K562 (cell line): ENCODE results near the gene DPYSL4. TPM values are rescaled to one million over a fixed set of nuclear protein-coding genes. Genes with fewer than 3 reads are reported as not detected.

ENCODE experiments used
- ATAC-seq: fragments of 200-7000 bp; cut with Tn5 transposase; 3 replicates; pipeline ENCODE4 v1.9.1; 2020; ENCODE audit warnings: moderate library complexity
- BruUV-seq: library from RNA; stranded (reverse); fragments of 400-500 nt; replicated peaks from 2 replicates; lab custom pipeline; 2021; lab: Mats Ljungman, UMichigan
- CTCF ChIA-PET: fragments of 300-600 bp; formaldehyde crosslinking; extraction: SDS; loops from one replicate; lab custom pipeline; 2021; ENCODE audit warnings: low intra/inter-chr PET ratio; lab: Yijun Ruan, JAX
- POLR2A ChIA-PET: fragments of 300-600, 350-650 bp; sonication (Branson Sonifier 250); formaldehyde crosslinking; extraction: SDS; loops from one replicate; lab custom pipeline; 2021; ENCODE audit warnings: antibody characterized with exemption, inconsistent platforms; lab: Yijun Ruan, JAX
- DNase-seq, 4 experiments: peaks; one replicate each; pipeline versions ENCODE4 v3.0.0 to v3.0.0-alpha.2; 2011 to 2018; ENCODE audit warnings: low spot score in 3 of 4, mixed read lengths in 3 of 4; ENCODE audit errors: extremely low read depth in 1 of 4
- FAIRE-seq: peaks from 2 replicates; lab custom pipeline; 2011; peaks lifted over from hg19 to GRCh38; lab: Jason Lieb, UNC
- H2AFZ ChIP-seq: 2 replicates; pipeline ENCODE4 v1.6.0; 2011; ENCODE audit warnings: low read depth, low read length, control low read depth, inconsistent platforms
- H3K27ac ChIP-seq: fragments of 200-600 bp; 3 replicates; pipeline ENCODE4 v1.8.0; 2011; ENCODE audit warnings: low read depth, mild to moderate bottlenecking, control low read depth, inconsistent platforms, low read length, moderate library complexity, mixed read lengths; ENCODE audit errors: extremely low read depth
- H3K27me3 ChIP-seq, 2 experiments: fragments of 300-600 bp in 1 of 2; 2 replicates in 1 of 2; 3 replicates in 1 of 2; pipeline versions ENCODE4 v1.6.0 to v1.8.0; 2011; ENCODE audit warnings: inconsistent platforms in 2 of 2, low read length in 2 of 2, mild to moderate bottlenecking in 1 of 2, mixed read lengths in 1 of 2, moderate library complexity in 1 of 2; ENCODE audit not compliant: control insufficient read depth in 2 of 2, insufficient read depth in 2 of 2
- H3K36me3 ChIP-seq: fragments of 300-600 bp; 3 replicates; pipeline ENCODE4 v1.8.0; 2011; ENCODE audit warnings: mild to moderate bottlenecking, low read length, inconsistent platforms; ENCODE audit not compliant: control insufficient read depth, insufficient read depth
- H3K4me1 ChIP-seq, 2 experiments: fragments of 200-600 bp in 1 of 2; replicated peaks in 1 of 2; 2 replicates in 1 of 2; 3 replicates in 1 of 2; pipeline versions ENCODE4 v1.5.1 to v1.8.0; 2011; ENCODE audit warnings: inconsistent platforms in 2 of 2, low read length in 2 of 2, mild to moderate bottlenecking in 1 of 2, mixed read lengths in 1 of 2, moderate library complexity in 1 of 2; ENCODE audit not compliant: control insufficient read depth in 2 of 2, insufficient read depth in 2 of 2
- H3K4me2 ChIP-seq: 2 replicates; pipeline ENCODE4 v1.6.1; 2011; ENCODE audit warnings: low read length, control low read depth, inconsistent platforms, mixed read lengths; ENCODE audit not compliant: insufficient read depth
- H3K4me3 ChIP-seq: fragments of 200-600 bp; sonication (generic), shearing (Covaris generic); 2 replicates; pipeline ENCODE4 v1.5.1; 2016; ENCODE audit warnings: control low read depth, inconsistent platforms
- H3K79me2 ChIP-seq: fragments of 200-600 bp; 3 replicates; pipeline ENCODE4 v1.8.0; 2011; ENCODE audit warnings: low read length, inconsistent platforms; ENCODE audit not compliant: control insufficient read depth, insufficient read depth
- H3K9ac ChIP-seq, 2 experiments: 2 replicates each; pipeline versions ENCODE4 v1.6.0 to v1.6.1; 2011; ENCODE audit warnings: low read depth in 2 of 2, low read length in 2 of 2, control low read depth in 1 of 2, inconsistent platforms in 1 of 2, mild to moderate bottlenecking in 1 of 2, mixed read lengths in 1 of 2; ENCODE audit not compliant: insufficient read depth in 1 of 2
- H3K9me1 ChIP-seq: one replicate; pipeline ENCODE4 v1.6.0; 2011; ENCODE audit warnings: inconsistent platforms, mild to moderate bottlenecking, low read length, moderate library complexity; ENCODE audit not compliant: control insufficient read depth, insufficient read depth
- H3K9me3 ChIP-seq: replicated peaks from 2 replicates; pipeline ENCODE4 v1.5.1; 2011; ENCODE audit warnings: low read depth, low read length, inconsistent platforms; ENCODE audit not compliant: control insufficient read depth, insufficient read depth
- H4K20me1 ChIP-seq: replicated peaks from 2 replicates; pipeline ENCODE4 v1.6.1; 2011; ENCODE audit warnings: low read length, inconsistent platforms, mixed read lengths; ENCODE audit not compliant: control insufficient read depth, insufficient read depth
- ATF1 ChIP-seq, 2 experiments: fragments of 450-650 bp in 1 of 2; IDR thresholded peaks; 2 replicates each; pipeline ENCODE4 v1.6.1; 2016; ENCODE audit warnings: missing compliant biosample characterization in 1 of 2, missing genetic modification characterization in 1 of 2
- HNRNPL ChIP-seq: fragments of 200-400 bp; formaldehyde crosslinking; IDR thresholded peaks from 2 replicates; pipeline ENCODE4 v1.6.1; 2017; ENCODE audit warnings: low read depth, mild to moderate bottlenecking, low read length
- NRF1 ChIP-seq, 2 experiments: fragments of 450-650 bp; IDR thresholded peaks in 1 of 2; conservative IDR thresholded peaks in 1 of 2; 2 replicates each; pipeline ENCODE4 v1.6.1; 2014; ENCODE audit warnings: mild to moderate bottlenecking in 2 of 2
- PCBP1 ChIP-seq: fragments of 200-400 bp; formaldehyde crosslinking; IDR thresholded peaks from 2 replicates; pipeline ENCODE4 v1.6.1; 2018; ENCODE audit warnings: mild to moderate bottlenecking, low read depth, low read length; ENCODE audit not compliant: poor library complexity, severe bottlenecking
- YY1 ChIP-seq, 3 experiments: IDR thresholded peaks; 2 replicates each; pipeline ENCODE4 v1.6.1; 2011; ENCODE audit warnings: low read length in 2 of 3, mild to moderate bottlenecking in 2 of 3, moderate library complexity in 2 of 3, borderline replicate concordance in 1 of 3, control low read depth in 1 of 3, low read depth in 1 of 3; ENCODE audit not compliant: insufficient read depth in 3 of 3, insufficient replicate concordance in 2 of 3, control insufficient read depth in 1 of 3, insufficient read length in 1 of 3; ENCODE audit errors: extremely low read depth in 1 of 3
- WGBS: fragments of 100-300 bp; shearing (Covaris generic); methylation state at CpG from one replicate; pipeline ENCODE4 v1.1.6; 2016; ENCODE audit warnings: low coverage, mixed read lengths; ENCODE audit not compliant: insufficient coverage; ENCODE audit errors: missing lambda C conversion rate; 5-methylcytosine and 5-hydroxymethylcytosine counted together
- in situ Hi-C: fragments of 300-500 bp; cut with MboI; formaldehyde crosslinking; loops from 4 replicates; pipeline ENCODE4 v1.15.0; 2018; ENCODE audit warnings: inconsistent platforms, mixed read lengths
- intact Hi-C: fragments of 100-400 bp; cut with micrococcal nuclease; formaldehyde crosslinking; loops from 2 replicates; pipeline ENCODE4 v1.14.2; 2022
- polyA plus RNA-seq, 8 experiments: library from polyadenylated mRNA; depleted of rRNA in 4 of 8; stranded (reverse) in 5 of 8; unstranded in 3 of 8; fragments of >200 nt; fragmentation: Nextera tagmentation in 2 of 8; fragmentation: Illumina TruSeq in 1 of 8; extraction: Ambion mirVana in 2 of 8; extraction: Trizol in 1 of 8; gene quantifications; 2 replicates each; pipeline versions ENCODE4 v1.2.1 to v1.2.3, GENCODE V29; 2011 to 2014; ENCODE audit warnings: inconsistent platforms in 1 of 8, missing spikeins in 1 of 8
- total RNA-seq, 7 experiments: library from RNA; depleted of rRNA in 6 of 7; stranded (reverse); fragments of >200 nt in 6 of 7; fragmentation: Illumina TruSeq in 2 of 7; extraction: Trizol in 2 of 7; gene quantifications; 2 replicates each; pipeline versions ENCODE4 v1.2.1 to v1.2.3, GENCODE V29; 2011 to 2021; ENCODE audit warnings: low replicate concordance in 1 of 7
- TF ChIP-seq, protein P1 (sequence below), 2 experiments: fragments of 450-650 bp; conservative IDR thresholded peaks; 2 replicates each; pipeline ENCODE4 v1.6.1; 2017; ENCODE audit warnings: mild to moderate bottlenecking in 2 of 2, moderate library complexity in 2 of 2

DPYSL4 gene
- total and polyA plus RNA-seq, 9 of the 15 experiments (the other 6 are each of a cell fraction or from before 2014, with no cell fraction given): 0.03 TPM; not detected in 8

DNA sequence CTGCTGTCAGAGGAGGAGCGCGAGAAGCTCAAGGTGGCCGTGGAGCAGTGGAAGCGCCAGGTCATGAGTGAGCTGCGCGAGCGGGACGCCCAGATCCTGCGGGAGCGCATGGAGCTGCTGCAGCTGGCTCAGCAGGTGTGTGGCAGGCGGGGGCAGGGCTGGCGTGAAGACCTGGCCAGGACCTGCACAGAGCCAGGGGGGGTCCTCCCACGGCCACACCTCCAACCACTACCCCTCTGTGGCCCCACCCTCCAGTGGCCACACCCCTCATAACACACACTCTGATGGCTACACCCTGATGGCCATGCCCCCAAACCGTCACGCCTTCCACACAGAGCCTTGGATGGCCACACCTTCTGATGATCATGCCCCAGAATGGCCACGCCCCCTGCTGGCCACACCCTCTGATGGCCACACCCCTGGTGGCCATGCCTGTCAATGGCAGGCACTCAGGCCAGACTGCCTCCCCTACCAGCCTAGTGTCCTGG is 23.4 kb upstream of the DPYSL4 start (continued):
- TF ChIP-seq PCBP1 (no peak), ATF1 (CRISPR knock-in tag; IDR thresholded peaks at IDR 0.05) (no peak), ATF1 (tag; IDR thresholded peaks at IDR 0.05) (0 out of 2 replicates have a peak, but pooled peaks have one; percentile 22), YY1 (IDR thresholded peaks at IDR 0.05; ENCODE audit: borderline replicate concordance in 1 of 3, control insufficient read depth in 1 of 3, extremely low read depth in 1 of 3, insufficient read depth in 3 of 3, insufficient read length in 1 of 3, insufficient replicate concordance in 2 of 3, low read depth in 1 of 3, low read length in 2 of 3) (peak in 1 of 3 experiments; percentile 50)
- TF ChIP-seq, protein P1, sequence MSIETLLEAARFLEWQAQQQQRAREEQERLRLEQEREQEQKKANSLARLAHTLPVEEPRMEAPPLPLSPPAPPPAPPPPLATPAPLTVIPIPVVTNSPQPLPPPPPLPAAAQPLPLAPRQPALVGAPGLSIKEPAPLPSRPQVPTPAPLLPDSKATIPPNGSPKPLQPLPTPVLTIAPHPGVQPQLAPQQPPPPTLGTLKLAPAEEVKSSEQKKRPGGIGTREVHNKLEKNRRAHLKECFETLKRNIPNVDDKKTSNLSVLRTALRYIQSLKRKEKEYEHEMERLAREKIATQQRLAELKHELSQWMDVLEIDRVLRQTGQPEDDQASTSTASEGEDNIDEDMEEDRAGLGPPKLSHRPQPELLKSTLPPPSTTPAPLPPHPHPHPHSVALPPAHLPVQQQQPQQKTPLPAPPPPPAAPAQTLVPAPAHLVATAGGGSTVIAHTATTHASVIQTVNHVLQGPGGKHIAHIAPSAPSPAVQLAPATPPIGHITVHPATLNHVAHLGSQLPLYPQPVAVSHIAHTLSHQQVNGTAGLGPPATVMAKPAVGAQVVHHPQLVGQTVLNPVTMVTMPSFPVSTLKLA (conservative IDR thresholded peaks at IDR 0.05): peak in 1 of 2 experiments; percentile 33; a peak in 1 of 4 replicates

DNA sequence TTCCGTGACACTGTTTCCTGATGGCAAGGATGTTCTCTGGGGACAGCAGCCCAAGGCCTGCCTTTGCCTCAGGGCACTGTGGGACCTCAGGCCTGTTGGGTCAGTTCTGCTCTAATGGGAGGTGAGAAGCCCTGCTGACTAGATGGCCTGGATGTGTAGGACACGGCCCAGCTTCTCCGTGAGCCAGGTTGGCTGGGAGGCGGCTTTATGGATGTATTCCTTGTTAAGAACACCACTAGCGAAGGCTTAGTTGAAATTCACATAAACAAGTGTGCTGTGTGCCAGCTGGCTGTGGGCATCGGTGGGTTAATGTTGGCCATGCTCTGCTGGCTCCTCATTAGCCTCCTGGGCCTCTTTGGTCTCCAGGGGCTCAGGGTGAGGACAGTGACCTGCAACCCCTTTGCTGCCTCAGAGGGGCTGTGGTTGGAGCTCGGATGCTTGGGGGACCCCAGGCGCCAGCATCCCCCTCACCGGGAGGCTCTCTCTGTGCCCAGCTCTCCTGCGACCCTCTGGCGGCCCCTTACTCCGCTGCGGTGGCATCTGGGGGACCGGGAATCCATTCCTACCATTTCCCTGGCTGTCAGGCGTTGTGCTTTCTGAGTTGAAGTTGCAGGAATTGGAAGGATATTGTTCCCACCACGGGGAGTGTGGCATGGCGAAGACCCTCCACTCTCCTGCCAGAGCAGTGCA is 22.8 kb upstream of the DPYSL4 start:
- Histone ChIP-seq H2AFZ (no peak overlapping the region), H3K36me3 (no peaks in the 10 kb centered on the region), H3K4me3 (no peak overlapping the region), H3K9ac (no peak overlapping the region), H4K20me1 (peaks cover 5% of the 10 kb centered on the region; the same call in 1 of the 2 replicates), H3K4me1 (peaks cover 0 to 17% of the 10 kb centered on the region in 2 experiments; a peak in 3 of 5 replicates), H3K9me1 (no peaks in the 10 kb centered on the region), H3K27me3 (peaks cover under 1 to 31% of the 10 kb centered on the region in 2 experiments; a peak in 4 of 5 replicates), H3K4me2 (no peak overlapping the region), H3K27ac (no peak overlapping the region), H3K9me3 (no peaks in the 10 kb centered on the region), H3K79me2 (no peaks in the 10 kb centered on the region)
- CTCF ChIA-PET: no interaction called here
- DNase-seq (no peak), ATAC-seq (no peak), FAIRE-seq (no peak)
- in situ Hi-C loops: no loop called here
- intact Hi-C loops: no loop called here
- no TSS peak for BruUV-seq
- TF ChIP-seq HNRNPL (no peak), NRF1 (conservative IDR thresholded peaks at IDR 0.05 in 1 of 2, IDR thresholded peaks at IDR 0.05 in 1 of 2) (0 out of 4 replicates have a peak, but pooled peaks of 1 of the 2 experiments have one; percentile 3)
- WGBS: 5% methylated on average over 14 of the region's 17 CpGs
- POLR2A ChIA-PET: no interaction called here
